AG20443 (cell line): ENCODE results near the gene KLHL30.
A peak's percentile ranks its signal among the peaks of the same experiment; 100 is the strongest.

Source experiments
- DNase-seq: peaks from one replicate; pipeline ENCODE4 v3.0.0; 2012; ENCODE audit warnings: low spot score, mixed read lengths

The KLHL30 gene

DNA sequence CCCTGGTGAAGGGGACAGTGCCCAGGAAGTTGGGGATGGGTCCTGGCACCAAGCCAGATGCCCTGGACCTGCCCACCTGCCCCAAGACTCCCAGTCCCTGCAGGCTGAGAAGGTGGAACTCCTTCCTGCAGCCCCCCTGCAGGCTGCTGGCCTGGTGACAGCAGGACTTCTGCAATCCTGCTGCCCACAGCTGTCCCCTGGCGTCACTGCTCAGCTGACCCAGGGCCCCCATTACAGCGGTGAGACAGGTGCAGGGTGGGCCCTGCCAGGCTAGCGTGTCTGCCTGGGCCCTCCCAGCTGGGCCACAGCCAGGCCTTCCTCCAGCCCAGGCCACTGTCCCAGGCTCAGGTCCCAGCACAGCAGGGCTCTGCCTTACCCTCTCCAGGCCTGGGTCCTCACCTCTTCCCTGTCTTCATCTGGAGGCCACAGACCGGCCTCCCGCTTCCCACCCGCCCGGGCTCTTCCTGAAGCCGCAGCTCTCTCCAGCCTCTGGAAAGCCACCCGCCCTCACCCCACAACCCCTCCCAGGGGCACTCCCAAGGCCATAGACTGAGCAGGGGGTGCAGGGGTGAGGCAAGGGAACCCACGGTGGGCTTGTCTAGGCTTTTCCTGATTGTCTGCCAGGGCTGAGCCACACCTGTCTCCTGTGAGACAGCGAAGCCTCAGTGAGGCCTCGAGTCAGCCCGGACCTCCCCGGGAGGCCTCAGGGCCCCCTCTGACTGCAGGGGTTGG, 11.5 kb downstream of the KLHL30 start:
- no peak for DNase-seq

DNA sequence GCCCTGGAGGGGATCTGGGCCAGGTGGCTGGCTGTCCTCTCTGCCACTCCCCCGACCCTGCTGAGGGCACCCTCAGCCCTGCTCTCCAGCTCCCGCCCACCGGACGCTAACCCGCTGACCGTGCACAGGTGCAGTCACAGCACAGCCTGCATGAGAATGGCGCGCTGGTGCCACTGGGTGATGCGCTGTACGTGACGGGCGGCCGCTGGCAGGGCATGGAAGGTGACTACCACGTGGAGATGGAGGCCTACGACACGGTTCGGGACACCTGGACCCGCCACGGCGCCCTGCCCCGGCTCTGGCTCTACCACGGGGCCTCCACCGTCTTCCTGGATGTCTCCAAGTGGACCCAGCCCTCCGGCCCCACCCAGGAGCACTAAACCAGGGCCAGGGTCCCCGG, 12.2 kb downstream of the KLHL30 start:
- DNase-seq: no peak

DNA sequence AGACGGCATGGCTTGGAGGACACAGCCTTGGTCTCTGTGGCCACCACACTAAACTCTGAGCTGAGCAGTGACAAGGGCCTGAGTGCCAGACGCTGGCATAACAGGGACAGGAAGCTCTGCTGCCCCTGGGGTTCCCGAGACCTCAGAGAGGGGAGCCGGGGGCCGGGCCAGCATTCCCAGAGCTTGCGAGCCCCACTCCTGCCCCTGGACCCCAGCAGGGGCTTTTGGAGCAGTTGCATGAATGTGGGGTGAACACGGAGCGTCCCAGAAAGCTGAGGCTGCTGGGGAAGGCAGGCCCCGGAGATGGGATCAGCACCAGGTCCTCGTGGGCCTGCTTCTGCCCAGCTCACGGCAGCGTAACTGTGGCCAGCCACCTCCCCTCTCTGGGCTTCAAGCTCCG, 12.7 kb downstream of the KLHL30 start:
- no peak for DNase-seq

DNA sequence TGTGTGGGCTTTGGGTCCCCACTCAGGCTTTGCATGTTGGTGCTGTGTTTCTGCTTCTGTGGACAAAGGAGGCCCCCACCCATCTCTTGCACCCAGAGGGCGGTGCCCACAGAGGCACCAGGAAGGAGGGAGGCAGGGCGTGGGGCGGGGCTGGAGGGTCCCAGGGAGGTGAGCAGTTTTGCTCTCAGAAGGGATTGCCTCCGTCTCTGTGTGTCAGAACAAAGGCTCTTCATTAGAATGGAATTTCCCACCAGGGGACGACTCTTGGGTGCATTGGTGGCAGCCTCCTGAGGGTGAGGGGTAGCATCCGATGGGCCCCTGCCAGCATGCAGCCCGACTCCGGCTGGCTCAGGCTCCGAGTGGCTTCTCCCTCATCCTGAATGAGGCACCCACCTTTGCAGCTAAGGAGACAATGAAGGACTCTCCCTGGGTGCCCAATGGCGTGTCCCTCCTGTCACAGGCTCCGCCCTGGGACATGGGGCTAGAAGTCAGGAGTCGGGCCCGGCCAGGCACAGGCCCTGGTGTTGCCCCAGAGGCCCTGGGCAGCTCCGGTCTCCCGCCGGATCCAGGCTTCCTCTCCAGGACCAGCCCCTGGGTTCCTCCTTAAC, 13.3 kb downstream of the KLHL30 start:
- DNase-seq: no peak

DNA sequence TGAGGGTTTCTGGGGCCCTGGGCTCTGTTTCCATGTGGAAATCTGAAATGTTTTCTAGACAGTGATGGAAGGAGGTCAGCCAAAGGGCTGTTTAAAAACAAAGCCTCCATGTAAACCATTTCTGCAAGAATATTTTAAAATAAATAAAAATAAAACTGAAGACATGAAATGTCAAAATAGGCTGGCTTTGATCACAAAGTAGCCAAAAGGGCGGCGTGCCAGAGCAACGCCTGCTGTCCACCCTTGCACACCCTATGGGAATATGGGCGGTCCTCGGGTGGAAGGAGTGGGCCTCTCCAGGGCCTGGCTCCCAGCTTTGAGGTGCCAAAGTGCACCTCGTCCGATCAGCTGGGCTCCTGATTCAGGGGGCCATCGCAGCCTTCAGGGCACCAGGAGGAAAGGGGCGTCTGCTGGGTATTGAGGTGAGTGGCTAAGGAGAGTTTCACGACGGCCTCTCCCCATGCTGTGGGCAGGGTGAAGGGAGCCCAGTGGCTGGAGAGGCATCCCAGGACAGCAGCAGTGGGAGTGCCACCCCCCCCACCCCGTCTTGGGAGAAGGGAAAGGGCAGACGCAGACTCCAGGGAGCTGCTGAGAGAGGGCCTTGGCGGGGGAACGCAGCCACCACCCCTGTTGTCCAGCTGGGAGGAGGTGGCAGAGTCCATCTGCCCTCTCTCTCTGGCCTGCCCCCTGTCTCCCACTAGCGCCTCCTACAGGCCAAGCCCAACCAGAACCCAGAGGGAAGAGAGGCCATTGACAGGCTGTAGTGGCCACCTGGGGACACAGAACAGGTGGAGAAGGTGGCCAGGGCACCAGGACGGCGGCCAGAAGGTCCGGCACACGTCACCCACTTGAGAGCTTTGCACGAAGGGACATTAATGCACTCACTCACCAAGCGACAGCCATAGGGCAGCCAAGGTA, 14.6 kb downstream of the KLHL30 start:
- DNase-seq: no peak

DNA sequence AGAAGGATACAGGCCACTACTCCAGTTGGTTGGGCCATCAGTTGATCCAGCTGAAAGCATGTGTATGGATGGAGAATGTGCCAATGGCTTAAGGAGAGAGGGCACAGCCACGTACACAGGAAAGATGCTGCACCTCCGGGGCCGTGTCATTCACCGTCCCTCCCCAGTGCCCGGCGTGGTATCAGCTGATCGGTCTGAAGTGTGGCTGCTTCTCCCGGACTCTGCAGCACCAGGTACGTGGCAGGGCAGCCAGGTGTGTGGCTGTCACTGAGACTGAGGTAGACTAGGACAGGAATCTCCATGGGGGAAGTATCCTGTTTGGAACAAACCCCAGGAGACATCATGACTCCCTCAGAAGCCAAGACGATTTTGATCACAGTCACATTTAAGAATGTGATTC, 16.1 kb downstream of the KLHL30 start:
- no peak for DNase-seq

DNA sequence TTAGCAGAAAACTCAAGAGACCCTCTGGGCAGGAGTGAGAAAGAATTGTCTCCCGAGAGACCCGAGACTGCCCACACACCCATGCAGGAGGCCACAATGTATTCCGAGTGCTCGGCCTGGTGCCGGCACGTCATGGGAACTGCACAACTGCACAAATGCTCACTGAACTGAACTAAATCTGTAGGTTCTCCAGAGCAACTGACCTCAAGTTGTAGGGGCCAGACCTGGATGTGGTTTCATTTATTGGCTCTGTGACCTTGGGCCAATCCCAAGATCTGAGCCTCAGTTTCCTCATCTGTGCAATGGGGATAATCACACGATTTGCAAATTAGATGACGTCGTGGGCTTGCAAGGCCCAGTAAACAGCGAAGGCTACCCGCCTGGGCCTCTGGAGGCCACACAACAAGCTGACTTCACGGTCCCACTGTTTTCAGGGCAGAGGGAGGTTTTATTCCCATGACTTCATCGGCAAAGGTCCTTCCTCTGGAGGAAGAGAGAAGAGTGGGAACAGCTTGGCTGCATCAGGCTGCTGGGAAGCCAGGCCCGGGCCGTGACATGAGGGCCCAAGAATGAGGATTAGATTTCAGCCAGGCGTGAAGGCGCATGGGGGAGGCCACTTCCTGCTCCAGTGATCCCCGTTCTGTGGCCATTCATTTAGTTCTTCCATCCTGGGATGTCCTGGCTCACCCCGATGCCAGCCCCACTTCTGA, 16.7 kb downstream of the KLHL30 start:
- no peak for DNase-seq

DNA sequence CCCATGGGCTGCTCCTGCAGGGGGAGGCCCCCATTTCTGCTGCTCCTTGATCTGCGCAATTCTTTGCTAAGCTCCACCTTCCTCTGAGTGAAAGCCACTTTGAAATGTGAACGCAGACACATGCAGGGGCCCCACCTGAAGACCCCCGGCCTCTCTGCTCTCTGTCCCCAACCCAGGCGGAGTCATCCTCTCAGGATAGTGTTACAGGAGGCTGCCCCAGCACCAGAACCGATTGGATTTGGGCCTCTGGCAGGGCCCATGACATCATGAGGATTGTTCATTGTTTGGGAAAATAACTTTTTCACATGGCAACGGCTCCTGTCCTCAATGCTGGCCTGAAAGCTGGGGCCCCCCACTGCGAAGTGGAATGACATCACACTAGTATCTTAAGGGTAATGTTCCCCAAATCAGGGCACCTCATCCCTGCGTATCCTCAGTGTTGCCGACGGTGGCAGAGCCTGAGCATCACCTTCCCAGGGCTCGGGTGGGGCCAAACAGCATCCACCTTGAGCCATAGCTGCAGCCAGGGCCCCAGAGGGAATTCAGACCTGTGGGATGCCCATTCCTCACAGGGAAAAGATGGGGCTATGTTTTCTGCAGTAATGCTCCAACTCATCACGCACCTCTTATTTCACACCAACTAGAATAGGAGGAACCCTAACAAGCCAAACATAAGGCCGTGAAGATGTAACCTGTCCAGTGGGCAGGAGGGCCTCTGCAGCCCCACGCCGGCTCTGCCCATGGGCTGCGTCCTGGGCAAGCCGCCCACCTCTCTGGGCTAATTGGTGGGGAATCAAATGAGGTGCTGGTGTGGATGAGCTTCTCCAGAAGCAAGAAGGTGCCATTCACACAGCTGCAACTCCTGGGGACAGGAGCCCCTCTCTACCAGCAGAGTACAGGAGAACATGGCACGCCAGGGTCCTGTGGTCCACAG, 17.6 kb downstream of the KLHL30 start:
- no peak for DNase-seq

DNA sequence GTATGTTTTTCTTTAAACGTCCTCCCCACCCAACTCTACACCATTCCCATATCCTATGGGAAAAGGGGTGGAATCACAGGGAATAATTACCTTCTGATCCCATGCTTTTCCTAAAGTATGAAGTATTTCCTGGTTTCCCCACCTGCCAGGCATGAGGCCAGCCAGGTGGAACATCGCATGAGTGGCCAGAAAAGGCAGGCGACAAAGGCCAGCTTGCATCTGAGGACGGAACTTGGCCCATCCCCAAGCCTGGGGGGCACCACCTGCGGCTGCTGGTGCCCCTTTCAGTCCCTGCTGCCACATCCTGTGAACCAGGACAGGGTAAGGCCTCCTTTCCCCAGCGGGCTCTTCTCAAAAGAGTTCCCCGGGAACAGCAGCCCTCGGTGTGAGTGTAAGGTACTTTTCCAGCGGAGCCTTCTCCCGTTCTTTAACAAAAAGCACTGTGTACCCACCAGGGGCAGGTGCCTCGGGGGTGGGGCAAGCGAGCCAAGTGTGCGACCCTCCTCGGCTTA, 19.1 kb downstream of the KLHL30 start:
- DNase-seq: no peak

DNA sequence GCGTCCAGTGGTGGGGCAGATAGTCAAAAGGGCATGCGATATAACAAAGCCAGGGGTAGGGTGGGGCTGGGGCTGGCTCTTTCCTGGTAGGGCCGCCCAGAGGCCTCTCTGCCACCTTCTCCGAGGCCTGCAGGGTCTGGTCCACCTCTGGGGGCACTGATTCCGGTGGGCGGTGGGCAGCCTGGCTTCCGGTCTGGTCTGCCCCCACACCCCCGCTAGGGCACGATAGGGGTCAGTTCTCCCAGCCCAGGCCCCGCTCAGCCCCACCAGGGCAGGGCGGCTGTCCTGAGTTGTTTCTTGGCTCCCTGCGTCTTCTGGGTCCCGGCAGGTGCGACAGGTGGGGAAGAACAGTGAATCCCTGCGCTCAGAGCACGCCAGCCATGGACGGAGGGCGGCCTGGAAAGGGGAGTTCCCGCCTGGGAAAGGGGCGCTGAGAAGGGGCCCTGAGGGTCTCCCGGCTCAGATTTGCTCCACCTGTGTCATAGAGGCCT, 19.6 kb downstream of the KLHL30 start:
- no peak for DNase-seq

DNA sequence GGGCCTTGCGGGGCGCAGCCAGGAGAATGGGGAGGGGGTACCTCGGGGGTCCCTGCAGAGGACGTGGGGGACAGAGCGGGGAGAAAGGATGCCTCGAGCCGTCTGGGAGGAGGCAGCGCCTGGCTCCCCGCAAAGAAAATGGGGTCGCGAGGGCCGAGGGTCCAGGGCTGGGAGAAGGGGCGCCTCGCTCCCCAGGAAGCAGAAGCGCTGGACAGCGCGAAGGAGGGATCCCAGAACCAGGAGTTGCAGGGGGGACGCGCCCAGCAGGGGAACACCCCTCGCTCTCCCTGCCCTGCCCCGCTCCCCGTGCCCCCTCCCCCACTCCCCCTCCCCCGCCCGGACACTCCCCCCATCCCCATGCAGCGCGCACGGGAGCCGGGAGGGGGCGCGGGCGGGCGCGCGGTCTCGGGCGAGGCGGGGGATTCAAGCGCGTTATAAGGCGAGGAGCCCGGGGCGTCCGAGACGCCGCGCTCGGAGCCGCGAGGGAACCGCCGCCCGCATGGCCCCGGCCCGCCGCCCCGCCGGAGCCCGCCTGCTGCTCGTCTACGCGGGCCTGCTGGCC, 20.1 kb downstream of the KLHL30 start, which contains the start of gene ERFE:
ERFE (plus strand) TSS at position 462 of the 562 bp plus-strand sequence; CDS start at position 500, 38 bp downstream.
- DNase-seq: peak; percentile 86

DNA sequence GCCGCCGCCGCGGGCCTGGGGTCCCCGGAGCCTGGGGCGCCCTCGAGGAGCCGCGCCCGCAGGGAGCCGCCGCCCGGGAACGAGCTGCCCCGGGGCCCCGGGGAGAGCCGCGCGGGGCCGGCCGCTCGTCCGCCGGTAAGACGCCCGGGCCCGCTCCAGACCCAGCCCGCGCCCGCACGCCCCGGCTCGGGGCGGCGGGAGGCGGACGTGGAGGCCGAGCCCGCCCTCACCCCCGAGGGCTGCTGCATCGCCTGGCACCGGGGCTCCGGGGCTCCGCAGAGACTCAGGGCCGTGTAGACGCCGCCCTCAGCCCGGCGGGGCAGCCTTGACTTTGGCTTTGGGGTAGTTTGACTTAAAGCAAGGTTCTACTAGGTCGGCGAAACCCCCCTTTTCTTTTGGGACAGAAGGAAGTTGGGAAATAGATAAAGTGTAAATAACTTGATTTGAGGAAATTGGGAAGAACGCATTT, 20.6 kb downstream of the KLHL30 start:
- peak; percentile 50 for DNase-seq

DNA sequence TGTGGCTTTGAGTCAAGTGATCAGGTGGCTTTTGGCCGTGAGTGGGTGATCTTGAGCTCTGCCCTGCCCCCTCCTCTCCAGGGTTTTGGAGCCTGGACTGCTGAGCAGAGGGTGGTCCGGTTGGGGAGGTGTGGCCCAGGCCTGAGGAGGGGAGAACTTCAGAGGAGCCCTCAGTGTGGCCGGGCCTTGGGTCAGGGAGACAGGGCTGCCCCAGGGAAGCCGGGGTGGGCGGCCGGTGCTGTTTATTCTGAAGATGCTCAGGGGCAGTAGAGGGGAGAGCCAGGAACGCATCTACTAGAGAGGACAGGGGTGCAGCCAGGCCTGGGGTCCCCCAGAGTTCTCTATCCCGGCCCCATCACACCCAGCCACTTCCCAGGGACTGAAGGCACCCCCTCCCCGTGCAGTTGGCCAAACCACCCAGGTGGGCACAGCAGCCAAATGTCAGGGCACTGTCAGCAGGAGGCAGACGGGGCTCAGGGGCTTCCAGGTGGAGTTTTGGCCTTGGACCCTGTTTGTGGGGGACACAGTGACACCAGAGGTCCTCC, 21.3 kb downstream of the KLHL30 start:
- DNase-seq: no peak

DNA sequence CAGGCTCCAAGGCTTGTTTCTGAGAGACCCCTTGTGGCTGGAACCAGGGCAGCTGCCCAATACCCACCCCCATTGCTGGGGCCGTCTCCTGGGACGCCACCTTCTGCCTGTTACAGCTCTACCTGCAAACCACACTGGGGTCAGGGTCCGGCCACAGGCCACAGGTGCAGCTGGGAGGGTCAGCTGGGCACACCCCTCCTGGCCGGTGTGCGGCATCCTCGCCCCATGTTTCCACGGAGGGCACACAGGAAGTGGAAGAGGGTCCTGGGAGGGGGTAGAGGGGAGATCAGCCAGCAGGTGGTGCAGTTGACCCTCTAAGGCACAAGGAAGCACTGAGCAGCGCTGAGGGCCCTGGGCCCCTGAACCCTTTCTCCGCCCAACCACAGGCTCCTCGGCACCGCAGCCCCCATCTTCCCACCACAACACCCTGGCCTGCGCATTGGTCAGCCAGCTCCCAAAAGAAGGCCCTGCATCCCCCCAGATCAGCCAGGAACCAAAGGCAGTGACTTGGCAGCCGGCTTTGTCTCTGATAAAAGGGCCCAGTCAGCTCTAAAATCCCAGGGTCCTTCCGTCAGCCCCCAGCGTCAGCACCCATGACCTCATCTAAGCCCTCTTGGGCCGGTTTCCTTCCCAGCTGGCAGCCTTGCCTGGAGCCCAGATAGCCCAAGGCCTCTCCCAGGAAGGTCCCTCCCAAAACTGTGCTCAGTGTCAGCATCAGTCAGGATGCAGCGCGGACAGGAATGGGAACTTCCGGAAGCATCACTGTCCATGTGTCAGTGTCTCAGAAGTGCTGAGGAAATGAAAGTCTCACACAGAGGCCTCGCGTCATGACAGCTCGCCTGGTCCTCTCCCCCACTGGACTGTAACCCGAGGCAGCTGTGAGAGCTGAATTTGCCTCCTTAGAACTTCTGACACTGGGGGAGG, 22.0 kb downstream of the KLHL30 start:
- DNase-seq: no peak

DNA sequence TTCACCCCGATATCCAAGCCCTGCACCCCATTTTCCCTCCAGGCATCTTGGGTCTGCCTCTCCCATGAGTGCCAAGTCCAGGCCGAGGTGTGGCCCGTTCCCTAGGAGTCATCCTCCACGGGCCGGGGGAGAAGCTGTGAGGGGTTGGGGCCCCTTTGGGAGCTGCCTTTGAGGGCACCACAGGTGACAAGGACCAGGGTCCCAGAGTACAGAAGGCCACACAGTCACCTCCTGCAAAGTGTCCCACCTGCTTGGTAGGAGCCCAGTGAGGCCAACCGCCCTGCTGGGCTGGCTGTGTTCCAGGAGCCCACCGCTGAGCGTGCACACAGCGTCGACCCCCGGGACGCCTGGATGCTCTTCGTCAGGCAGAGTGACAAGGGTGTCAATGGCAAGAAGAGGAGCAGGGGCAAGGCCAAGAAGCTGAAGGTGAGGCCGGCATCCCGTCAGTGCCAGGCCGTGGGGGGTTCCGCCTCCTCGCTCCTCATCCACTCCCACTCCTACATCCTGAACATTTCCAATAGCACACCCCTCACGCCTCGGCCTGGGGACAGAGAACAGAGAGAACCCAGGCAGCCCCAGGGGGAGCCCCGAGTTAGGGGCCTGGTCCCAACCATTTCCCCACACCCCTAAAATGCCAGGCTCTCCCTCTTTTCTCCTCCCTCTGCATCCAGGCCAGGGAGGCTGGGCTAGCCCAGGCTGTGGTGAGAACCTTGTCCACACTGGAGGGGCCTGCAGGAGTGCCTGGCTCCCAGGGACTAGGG, 23.0 kb downstream of the KLHL30 start:
- no peak for DNase-seq

DNA sequence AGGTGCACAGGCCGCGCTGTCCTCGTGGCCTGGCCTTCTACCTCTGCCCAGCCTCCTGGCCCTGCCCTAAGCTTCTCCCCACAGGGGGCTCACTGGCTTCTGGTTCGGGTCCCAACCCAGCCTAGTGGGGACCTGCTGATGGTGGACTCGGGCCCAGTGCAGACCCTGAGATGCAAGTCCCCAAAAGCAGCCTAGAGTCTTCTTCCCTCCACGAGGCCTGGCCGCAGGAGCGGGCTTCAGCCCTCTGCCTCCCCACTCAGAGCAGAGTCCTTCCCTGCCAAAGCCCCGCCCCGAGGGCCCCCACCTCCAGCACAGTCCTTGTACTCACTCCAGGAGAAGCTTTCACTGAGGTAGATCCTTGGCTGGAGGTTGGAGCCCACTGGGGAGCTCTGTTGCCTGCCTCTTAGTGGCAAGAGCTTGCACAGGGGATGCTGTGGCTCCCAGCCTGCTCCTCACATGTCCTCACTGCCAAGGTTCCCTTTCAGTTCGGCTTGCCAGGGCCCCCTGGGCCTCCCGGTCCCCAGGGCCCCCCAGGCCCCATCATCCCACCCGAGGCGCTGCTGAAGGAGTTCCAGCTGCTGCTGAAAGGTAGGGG, 23.9 kb downstream of the KLHL30 start:
- no peak for DNase-seq

DNA sequence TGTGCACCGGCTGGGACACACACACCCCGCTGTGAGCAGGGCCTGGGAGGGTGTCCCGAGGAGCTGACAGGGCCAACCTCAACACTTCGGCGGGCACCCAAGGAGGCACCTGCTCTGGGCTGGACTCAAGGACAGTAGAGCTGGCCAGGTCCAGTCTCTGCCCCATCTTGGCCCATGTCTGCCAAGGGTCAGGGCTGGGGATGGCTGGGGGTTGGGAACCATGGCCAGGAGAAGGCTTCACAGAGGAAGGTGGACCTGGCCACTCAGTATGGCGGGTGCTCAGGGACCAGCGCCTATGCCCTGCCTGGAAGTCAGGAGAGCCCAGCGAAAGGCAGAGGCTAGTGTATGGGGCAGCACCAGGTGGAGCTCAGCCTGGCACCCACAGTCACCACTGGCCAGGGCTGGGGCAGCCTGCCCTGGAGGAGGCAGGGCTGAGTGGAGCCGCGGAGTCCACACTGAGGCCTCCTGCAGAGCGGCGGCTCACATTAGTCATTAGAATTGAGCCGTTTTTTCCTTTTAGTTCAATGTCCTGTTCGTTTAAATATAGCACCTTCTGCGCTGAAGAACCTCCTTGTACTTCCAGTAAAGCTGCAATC, 24.5 kb downstream of the KLHL30 start:
- DNase-seq: no peak
